ENCODE results near the gene NXT1. TPM values are rescaled to one million over a fixed set of nuclear protein-coding genes. Genes with fewer than 3 reads are reported as not detected.
A peak's percentile ranks its signal among the peaks of the same experiment; 100 is the strongest.

Gene NXT1
- total RNA-seq, 1 experiment from 2014 or later: 34.1 TPM

- Mint-ChIP-seq H3K4me3 (ENCODE audit: unreplicated experiment) (peak overlapping the region; percentile 89), H3K4me1 (ENCODE audit: low read depth, unreplicated experiment) (peaks cover 16% of the 10 kb centered on the region), H3K9me3 (ENCODE audit: unreplicated experiment) (no peaks in the 10 kb centered on the region), H3K27me3 (ENCODE audit: insufficient read depth, unreplicated experiment) (no peaks in the 10 kb centered on the region), H3K27ac (ENCODE audit: unreplicated experiment) (peak overlapping the region; percentile 100), H3K36me3 (ENCODE audit: insufficient read depth, unreplicated experiment) (peaks cover 26% of the 10 kb centered on the region)
- POLR2A ChIA-PET: interaction anchor here (0.5 to 2.5 kb wide), 20 partner anchors 8 to 1624 kb away, joined by 3 to 41 read pairs (median 4); partner anchors contain the start of genes GZF1 and NAPB
- Histone ChIP-seq H3K36me3 (ENCODE audit: control insufficient read depth, insufficient read depth, low read length) (no peaks in the 10 kb centered on the region), H3K4me3 (ENCODE audit: low read depth, low read length) (peak overlapping the region; percentile 98), H3K4me1 (peaks cover 17% of the 10 kb centered on the region), H3K9me3 (no peaks in the 10 kb centered on the region), H3K27me3 (replicated peaks; ENCODE audit: control insufficient read depth, insufficient read depth, low read length) (no peaks in the 10 kb centered on the region)
- TF ChIP-seq CTCF (IDR thresholded peaks at IDR 0.05; ENCODE audit: insufficient read depth in 1 of 2, low read depth in 1 of 2, low read length in 1 of 2, severe bottlenecking in 1 of 2, unreplicated experiment in 1 of 2): peak; percentile 28 to 54
- peak; percentile 86 to 89 for DNase-seq
- intact Hi-C loops (cut with micrococcal nuclease; ENCODE audit: unreplicated experiment): loop anchor here (1.0 to 10.0 kb wide), 3 partner anchors 9 to 765 kb away; partner anchors contain the start of genes CST9 and FOXA2
- BruUV-seq (replicated peaks): TSS peak; percentile 66
- CTCF ChIA-PET: interaction anchor here (0.6 to 2.4 kb wide), 19 partner anchors 9 to 897 kb away, joined by 3 to 25 read pairs (median 4); partner anchors contain the start of genes GZF1 and NAPB
These were observed 1.0 kb upstream of the NXT1 start for GRCh38 chr20:23349338-23350195.

- Histone ChIP-seq H3K27me3 (replicated peaks; ENCODE audit: control insufficient read depth, insufficient read depth, low read length) (no peaks in the 10 kb centered on the region), H3K9me3 (no peaks in the 10 kb centered on the region), H3K36me3 (ENCODE audit: control insufficient read depth, insufficient read depth, low read length) (0 out of 2 replicates have a peak, but pooled peaks cover 2% of the 10 kb centered on the region), H3K4me1 (peaks cover 17% of the 10 kb centered on the region), H3K4me3 (ENCODE audit: low read depth, low read length) (peak overlapping the region; percentile 98)
- ChIA-PET POLR2A (interaction anchor here (0.7 to 2.5 kb wide), 7 partner anchors 8 to 574 kb away, joined by 3 to 41 read pairs (median 4); no protein-coding TSS in a partner anchor), CTCF (interaction anchor here (0.7 to 2.4 kb wide), 7 partner anchors 7 to 659 kb away, joined by 3 to 25 read pairs (median 12); partner anchors contain the start of gene NAPB)
- H3K4me3 Mint-ChIP-seq (ENCODE audit: unreplicated experiment): peak overlapping the region; percentile 89
- H3K27ac Mint-ChIP-seq (ENCODE audit: unreplicated experiment): peak overlapping the region; percentile 75
- no peaks in the 10 kb centered on the region for H3K27me3 Mint-ChIP-seq (ENCODE audit: insufficient read depth, unreplicated experiment)
- peaks cover 40% of the 10 kb centered on the region for H3K36me3 Mint-ChIP-seq (ENCODE audit: insufficient read depth, unreplicated experiment)
- TF ChIP-seq CTCF (IDR thresholded peaks at IDR 0.05; ENCODE audit: insufficient read depth in 1 of 2, low read depth in 1 of 2, low read length in 1 of 2, severe bottlenecking in 1 of 2, unreplicated experiment in 1 of 2): no peak
- intact Hi-C loops (cut with micrococcal nuclease; ENCODE audit: unreplicated experiment): loop anchor here (1.0 to 10.0 kb wide), 3 partner anchors 7 to 766 kb away; partner anchors contain the start of genes CST9 and FOXA2
- no TSS peak for BruUV-seq (replicated peaks)
- H3K4me1 Mint-ChIP-seq (ENCODE audit: low read depth, unreplicated experiment): peaks cover 16% of the 10 kb centered on the region
- H3K9me3 Mint-ChIP-seq (ENCODE audit: unreplicated experiment): no peaks in the 10 kb centered on the region
- peak; percentile 57 to 63 for DNase-seq
These were observed 580 bp downstream of the NXT1 start for GRCh38 chr20:23350904-23351838.

All from Caco-2 (cell line).